Esophagus (tissue), 2 donors: Measurements from ENCODE around the gene RTBDN. TPM values are rescaled to one million over a fixed set of nuclear protein-coding genes. Genes with fewer than 3 reads are reported as not detected.
"Not testable (repeated sequence)": the region's sequence is repeated elsewhere in the genome, so short reads cannot be mapped to it uniquely, and the experiment has no call there.

Source experiments
- H3K27ac ChIP-seq, 2 donors: one replicate each; pipeline ENCODE4 v1.5.1; 2013; ENCODE audit warnings: low read depth in 2 of 2, mild to moderate bottlenecking in 2 of 2, inconsistent platforms in 1 of 2, low read length in 1 of 2, moderate library complexity in 1 of 2
- H3K27me3 ChIP-seq, 2 donors: one replicate each; pipeline ENCODE4 v1.6.1; 2013; ENCODE audit warnings: low read length in 2 of 2, control low read depth in 1 of 2, mild to moderate bottlenecking in 1 of 2; ENCODE audit not compliant: insufficient read depth in 2 of 2, control insufficient read depth in 1 of 2
- H3K36me3 ChIP-seq, 2 donors: one replicate each; pipeline ENCODE4 v1.6.1; 2013; ENCODE audit warnings: low read length in 1 of 2; ENCODE audit not compliant: control insufficient read depth in 2 of 2, insufficient read depth in 2 of 2
- H3K4me1 ChIP-seq, 2 donors: one replicate each; pipeline ENCODE4 v1.6.1; 2013; ENCODE audit warnings: low read length in 1 of 2; ENCODE audit not compliant: control insufficient read depth in 2 of 2, insufficient read depth in 2 of 2
- H3K4me3 ChIP-seq, 2 donors: one replicate each; pipeline ENCODE4 v1.5.1; 2013; ENCODE audit warnings: low read length in 2 of 2, mild to moderate bottlenecking in 2 of 2, low read depth in 1 of 2, moderate library complexity in 1 of 2
- H3K9me3 ChIP-seq, 2 donors: one replicate each; pipeline ENCODE4 v1.6.1; 2013; ENCODE audit warnings: mild to moderate bottlenecking in 2 of 2, low read depth in 1 of 2, low read length in 1 of 2, moderate library complexity in 1 of 2; ENCODE audit not compliant: control insufficient read depth in 2 of 2, insufficient read depth in 1 of 2
- whole genome bisulfite sequencing, 2 donors: extraction: QIAGEN DNeasy Blood & Tissue Kit; methylation state at CpG; one replicate each; pipeline ENCODE4 v1.1.7; 2013; 5-methylcytosine and 5-hydroxymethylcytosine counted together
- polyA plus RNA-seq, 2 donors: library from polyadenylated mRNA; stranded (reverse); fragments of 200-250 nt; gene quantifications; one replicate each; pipeline ENCODE4 v1.2.3, GENCODE V29; 2013
- donor health status: healthy with polysubstance abuse.
- donor health status: Bipolar disorder and iron deficiency.

Gene RTBDN
- polyA plus RNA-seq, 2 donors, result not detected

DNA sequence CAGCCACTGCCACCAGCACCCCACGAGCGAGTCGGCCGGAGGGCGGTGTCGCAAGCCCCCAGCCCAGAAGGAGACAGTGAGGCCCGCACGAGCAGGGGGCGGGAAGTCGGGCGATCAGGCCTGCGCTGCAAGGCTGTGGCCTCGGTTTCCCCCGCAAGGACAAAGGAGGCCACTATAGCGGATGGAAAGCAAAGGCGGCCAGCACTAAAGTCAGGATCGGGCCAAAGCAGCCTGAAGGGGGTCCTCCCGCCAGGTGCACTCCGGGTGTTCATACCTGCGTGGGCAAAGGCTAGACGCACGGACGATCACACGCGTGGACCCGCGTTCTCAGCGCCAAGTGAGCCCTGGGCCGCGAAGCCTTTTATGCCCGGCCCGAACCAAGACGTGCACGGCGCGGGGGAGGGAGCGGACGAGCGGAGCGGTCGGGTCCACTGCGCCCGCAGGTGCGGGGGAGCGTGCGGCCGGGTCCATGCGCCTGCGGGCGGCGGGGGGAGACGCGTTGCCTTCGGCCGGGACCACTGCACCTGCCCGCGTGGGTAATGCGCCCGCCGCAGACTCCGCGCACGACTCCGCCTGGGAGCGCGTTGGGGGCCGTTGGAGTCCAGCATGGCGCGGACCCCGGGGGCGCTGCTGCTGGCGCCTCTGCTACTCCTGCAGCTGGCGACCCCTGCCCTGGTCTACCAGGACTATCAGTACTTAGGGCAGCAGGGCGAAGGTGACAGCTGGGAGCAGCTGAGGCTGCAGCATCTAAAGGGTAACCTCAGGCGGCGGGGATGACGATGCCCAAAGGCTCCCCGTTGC lies 32.7 kb downstream of the RTBDN start, which contains the start of the genes PRDX2 and THSD8:
Gene PRDX2, minus strand, starts transcription at position 335 of the 801 bp plus-strand sequence. CDS start 539 bp downstream, outside the sequence.
Gene THSD8, plus strand, starts transcription at position 604 of the 801 bp plus-strand sequence. Its CDS starts 3 bp downstream, at position 607.
- Histone ChIP-seq H3K36me3 (peaks cover 0 to 10% of the 10 kb centered on the region in 2 donors), H3K4me3 (peak within 1 kb of the TSS; percentile 84 to 91), H3K27ac (peak within 1 kb of the TSS; percentile 64 to 80), H3K9me3 (no peaks in the 10 kb centered on the region), H3K4me1 (peaks cover 3% of the 10 kb centered on the region in 2 donors), H3K27me3 (no peaks in the 10 kb centered on the region)
- 0 to 1% methylated on average over 51 to 78 of the region's 78 CpGs for WGBS, 2 donors

DNA sequence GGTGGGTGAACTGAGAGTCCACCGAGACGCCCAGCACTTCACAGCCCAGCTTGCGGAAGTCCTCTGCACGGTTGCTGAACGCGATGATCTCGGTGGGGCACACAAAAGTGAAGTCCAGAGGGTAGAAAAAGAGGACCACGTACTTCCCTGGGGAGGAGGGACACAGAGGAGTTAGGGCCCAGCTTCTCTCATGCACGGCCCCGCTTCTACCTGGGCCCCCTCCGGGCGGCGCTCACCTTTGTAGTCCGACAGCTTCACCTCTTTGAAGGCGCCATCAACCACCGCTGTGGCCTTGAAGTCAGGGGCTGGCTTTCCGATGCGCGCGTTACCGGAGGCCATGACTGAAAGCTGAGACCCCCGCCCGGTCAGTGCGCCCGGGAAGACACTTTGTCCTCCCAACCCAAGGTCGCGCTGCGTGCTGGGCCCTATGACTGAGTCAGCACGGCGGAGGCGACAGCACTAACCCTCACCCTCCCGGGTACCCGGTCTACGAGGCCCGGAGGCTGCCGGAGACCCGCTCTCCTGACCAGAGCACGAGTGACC lies 33.4 kb downstream of the RTBDN start:
- Histone ChIP-seq H3K4me3 (peak overlapping the region; percentile 84 to 91), H3K27ac (peak overlapping the region; percentile 64 to 80), H3K27me3 (no peaks in the 10 kb centered on the region), H3K4me1 (peaks cover 3% of the 10 kb centered on the region in 2 donors), H3K9me3 (no peaks in the 10 kb centered on the region), H3K36me3 (peaks cover 0 to 10% of the 10 kb centered on the region in 2 donors)
- 7 to 9% methylated on average over 28 to 38 of the region's 38 CpGs for WGBS, 2 donors

DNA sequence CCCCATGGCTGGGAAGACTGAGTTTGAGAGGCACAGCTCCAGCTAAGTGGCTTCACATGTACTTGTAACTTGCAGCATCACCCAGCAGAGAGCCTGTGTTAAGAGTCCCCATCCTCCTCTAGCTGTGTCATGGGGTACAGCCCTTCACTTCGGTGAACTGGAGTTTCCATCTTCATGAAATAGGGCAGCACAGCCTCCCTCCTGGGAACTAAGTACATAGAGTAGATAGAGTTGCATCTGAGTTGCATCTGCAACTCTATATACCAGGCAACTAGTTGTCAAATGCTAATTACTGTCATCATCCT lies 34.0 kb downstream of the RTBDN start:
- 65 to 67% methylated on average over 1 of the region's 1 CpG for WGBS, 2 donors
- Histone ChIP-seq H3K27ac (peak overlapping the region in 1 of 2 donors; percentile 80), H3K4me3 (peak overlapping the region in 1 of 2 donors; percentile 84)

DNA sequence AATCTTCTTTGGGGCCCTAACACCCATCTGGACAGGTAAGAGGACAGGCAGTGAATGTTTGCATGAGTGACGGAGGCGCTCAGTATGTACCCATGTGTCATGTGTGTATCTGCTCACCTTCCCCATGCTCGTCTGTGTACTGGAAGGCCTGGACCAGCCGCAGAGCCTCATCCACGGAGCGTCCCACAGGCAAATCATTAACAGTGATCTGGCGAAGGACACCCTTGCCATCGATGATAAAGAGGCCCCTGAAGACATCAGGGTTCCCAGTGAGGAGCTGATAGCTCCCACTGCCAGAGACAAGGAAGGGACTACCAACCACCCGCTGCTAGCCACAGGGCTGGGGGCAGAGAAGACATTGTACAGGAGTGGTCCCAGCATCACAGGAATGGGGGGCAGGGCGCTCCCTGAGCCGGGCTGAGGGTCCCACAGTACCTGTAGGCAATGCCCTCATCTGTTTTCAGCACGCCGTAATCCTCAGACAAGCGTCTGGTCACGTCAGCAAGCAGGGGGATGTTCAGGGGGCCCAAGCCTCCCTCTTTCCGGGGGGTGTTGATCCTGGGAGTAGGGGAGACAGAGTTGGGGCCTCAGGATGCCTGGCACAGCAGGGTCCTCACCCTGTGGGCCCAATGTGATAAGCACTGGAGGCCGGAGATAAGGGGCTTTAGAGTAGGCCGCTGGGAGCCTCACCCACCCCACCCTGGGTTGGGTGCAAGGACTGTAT lies 34.5 kb downstream of the RTBDN start:
- Histone ChIP-seq H3K4me3 (peak overlapping the region in 1 of 2 donors; percentile 84), H3K9me3 (no peaks in the 10 kb centered on the region), H3K36me3 (peaks cover 0 to 10% of the 10 kb centered on the region in 2 donors), H3K4me1 (peaks cover 3% of the 10 kb centered on the region in 2 donors), H3K27me3 (no peaks in the 10 kb centered on the region), H3K27ac (no peak overlapping the region)
- WGBS, 2 donors, result 86 to 91% methylated on average over 18 of the region's 18 CpGs

More for the DNA sequence above, 34.0 kb downstream of the RTBDN start:
- H3K4me1 ChIP-seq, result peaks cover 3% of the 10 kb centered on the region in 2 donors
- no peaks in the 10 kb centered on the region for H3K27me3 ChIP-seq
- H3K36me3 ChIP-seq, result peaks cover 0 to 10% of the 10 kb centered on the region in 2 donors
- no peaks in the 10 kb centered on the region for H3K9me3 ChIP-seq

DNA sequence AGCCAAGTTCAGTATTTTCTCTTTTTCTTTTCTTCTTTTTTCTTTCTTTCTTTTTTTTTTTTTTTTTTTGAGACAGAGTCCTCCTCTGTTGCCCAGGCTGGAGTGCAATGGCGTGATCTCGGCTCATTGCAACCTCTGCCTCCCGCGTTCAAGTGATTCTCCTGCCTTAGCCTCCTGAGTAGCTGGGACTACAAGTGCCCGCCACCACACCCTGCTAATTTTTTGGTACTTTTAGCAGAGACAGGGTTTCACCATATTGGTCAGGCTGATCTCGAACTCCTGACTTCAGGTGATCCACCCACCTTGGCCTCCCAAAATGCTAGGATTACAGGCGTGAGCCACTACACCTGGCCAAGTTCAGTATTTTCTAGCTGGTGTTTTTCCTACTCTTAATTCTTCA lies 36.8 kb downstream of the RTBDN start:
- not testable (repeated sequence) for H3K4me1 ChIP-seq

DNA sequence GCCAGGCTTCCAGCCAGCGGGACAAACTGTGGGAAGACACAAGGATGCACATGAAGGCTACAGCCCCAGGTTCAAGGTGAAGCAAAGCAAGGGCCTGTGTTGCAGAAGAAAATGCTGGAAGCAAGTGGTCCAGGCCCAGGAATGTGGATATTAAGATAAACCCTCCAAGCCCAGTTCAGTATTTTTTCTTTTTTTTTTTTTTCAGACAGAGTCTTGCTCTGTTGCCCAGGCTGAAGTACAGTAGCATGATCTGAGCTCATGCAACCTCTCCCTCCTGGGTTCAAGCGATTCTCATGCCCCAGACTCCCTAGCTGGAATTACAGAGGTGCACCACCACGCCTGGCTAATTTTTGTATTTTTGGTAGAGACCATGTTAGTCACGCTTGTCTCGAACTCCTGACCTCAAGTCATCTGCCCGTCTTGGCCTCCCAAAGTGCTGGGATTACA lies 37.2 kb downstream of the RTBDN start:
- WGBS, 2 donors, result 91 to 94% methylated on average over 6 of the region's 6 CpGs

More for the DNA sequence above, 36.8 kb downstream of the RTBDN start:
- not testable (repeated sequence) for H3K27me3 ChIP-seq, H3K4me3 ChIP-seq, H3K9me3 ChIP-seq, H3K27ac ChIP-seq
- WGBS, 2 donors, result 95 to 97% methylated on average over 7 of the region's 7 CpGs
- H3K36me3 ChIP-seq, result peaks cover 0 to 12% of the 10 kb centered on the region in 2 donors

DNA sequence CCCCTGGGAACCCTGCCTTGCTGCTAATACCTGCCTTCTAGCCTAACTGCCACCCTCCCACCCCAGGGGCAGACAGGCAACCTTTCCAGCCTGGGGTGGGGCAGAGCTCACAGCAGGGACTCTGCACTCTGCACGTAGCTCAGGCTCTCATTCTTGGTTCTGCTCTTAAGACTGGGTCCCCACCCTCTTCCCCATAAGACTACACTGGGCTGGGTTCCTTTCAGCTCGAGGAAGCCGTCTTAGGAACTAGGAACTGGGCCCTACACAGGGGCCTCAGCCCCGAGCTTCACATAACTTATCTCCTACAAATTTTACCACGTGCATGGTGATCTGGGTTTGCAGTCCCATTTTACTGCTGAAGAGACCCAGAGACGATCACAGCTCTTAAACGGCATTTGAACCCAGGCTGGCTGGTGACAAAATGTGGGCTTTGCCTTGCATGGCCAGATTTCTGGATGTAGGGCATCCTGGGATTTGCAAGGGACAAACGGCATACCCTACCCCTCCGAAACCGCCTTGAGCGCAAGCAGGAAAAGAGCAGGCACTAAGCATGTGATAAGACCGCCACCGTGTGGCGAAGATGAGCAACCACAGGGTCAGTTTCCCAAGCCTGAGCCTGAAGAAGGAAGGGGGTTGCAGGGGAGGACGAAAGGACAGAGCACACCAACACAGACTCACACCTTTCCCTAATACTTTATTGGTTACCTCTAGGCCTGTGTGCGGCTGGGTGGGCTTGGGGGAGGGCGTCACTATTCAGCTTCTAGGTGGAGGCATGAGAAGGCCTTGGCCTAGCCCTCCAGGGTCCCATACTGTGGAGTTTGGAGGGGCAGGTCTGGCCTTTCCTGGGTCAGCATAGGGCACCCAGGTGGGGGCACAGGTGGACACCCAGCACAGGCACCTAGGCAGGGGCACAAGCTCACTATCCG lies 38.0 kb downstream of the RTBDN start:
- peaks cover 0 to 15% of the 10 kb centered on the region in 2 donors for H3K36me3 ChIP-seq
- H3K27me3 ChIP-seq, result no peaks in the 10 kb centered on the region
- peak overlapping the region; percentile 90 to 91 for H3K27ac ChIP-seq
- H3K4me1 ChIP-seq, result peaks cover 3% of the 10 kb centered on the region in 2 donors
- no peaks in the 10 kb centered on the region for H3K9me3 ChIP-seq
- WGBS, 2 donors, result 5 to 6% methylated on average over 18 of the region's 18 CpGs
- peak overlapping the region; percentile 4 to 8 for H3K4me3 ChIP-seq

More for the DNA sequence above, 37.2 kb downstream of the RTBDN start:
- H3K27ac ChIP-seq, result peak overlapping the region in 1 of 2 donors; percentile 90
- no peaks in the 10 kb centered on the region for H3K9me3 ChIP-seq
- H3K4me3 ChIP-seq, result no peak overlapping the region
- H3K27me3 ChIP-seq, result no peaks in the 10 kb centered on the region
- H3K4me1 ChIP-seq, result peaks cover 3% of the 10 kb centered on the region in 2 donors
- peaks cover 0 to 15% of the 10 kb centered on the region in 2 donors for H3K36me3 ChIP-seq

DNA sequence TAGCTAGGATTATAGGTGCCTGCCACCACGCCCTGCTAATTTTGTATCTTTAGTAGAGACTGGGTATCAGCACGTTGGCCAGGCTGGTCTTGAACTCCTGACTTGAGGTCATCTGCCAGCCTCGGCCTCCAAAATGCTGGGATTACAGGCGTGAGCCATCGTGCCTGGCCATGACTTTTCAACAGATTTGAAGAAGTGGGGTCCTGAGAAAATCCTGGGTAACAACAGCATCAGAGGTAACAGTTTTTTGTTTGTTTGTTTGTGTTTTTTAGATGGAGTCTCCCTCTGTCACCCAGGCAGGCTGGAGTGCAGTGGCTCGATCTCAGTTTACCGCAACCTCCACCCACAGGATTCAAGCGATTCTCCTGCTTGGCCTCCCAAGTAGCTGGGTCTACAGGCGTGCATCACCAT lies 39.4 kb downstream of the RTBDN start:
- H3K4me1 ChIP-seq, result no peaks in the 10 kb centered on the region
- no peak overlapping the region for H3K4me3 ChIP-seq
- H3K36me3 ChIP-seq, result peaks cover 0 to 10% of the 10 kb centered on the region in 2 donors
- peak overlapping the region; percentile 85 to 99 for H3K27ac ChIP-seq
- H3K27me3 ChIP-seq, result no peaks in the 10 kb centered on the region
- 83 to 86% methylated on average over 9 of the region's 9 CpGs for WGBS, 2 donors
- no peaks in the 10 kb centered on the region for H3K9me3 ChIP-seq
